Caco-2 (cell line): ENCODE measurements around the gene ZNF30. TPM values are rescaled to one million over a fixed set of nuclear protein-coding genes. Genes with fewer than 3 reads are reported as not detected.

Experiments used
- BruUV-seq: library from RNA; stranded (reverse); fragments of 400-500 nt; replicated peaks from 2 replicates; lab custom pipeline; 2021; lab: Mats Ljungman, UMichigan
- CTCF ChIA-PET: fragments of 300-600 bp; sonication (Branson Sonifier 250); formaldehyde crosslinking; loops from one replicate; lab custom pipeline; 2022; ENCODE audit warnings: antibody characterized with exemption; lab: Charles Lee
- POLR2A ChIA-PET: fragments of 300-600 bp; sonication (Branson Sonifier 250); formaldehyde crosslinking; loops from one replicate; lab custom pipeline; 2022; ENCODE audit warnings: antibody characterized with exemption; lab: Charles Lee
- DNase-seq, 2 experiments: peaks; one replicate each; pipeline versions ENCODE4 v3.0.0 to v3.0.0-alpha.2; 2020 to 2022
- H3K27me3 ChIP-seq: replicated peaks from 2 replicates; pipeline ENCODE4 v1.6.0; 2011; ENCODE audit warnings: low read length; ENCODE audit not compliant: control insufficient read depth, insufficient read depth
- H3K36me3 ChIP-seq: 2 replicates; pipeline ENCODE4 v1.5.1; 2011; ENCODE audit warnings: low read length; ENCODE audit not compliant: control insufficient read depth, insufficient read depth
- H3K4me1 ChIP-seq: fragments of 250-450 bp; sonication (Bioruptor Pico); 2 replicates; pipeline ENCODE4 v1.5.1; 2020; ENCODE audit warnings: mild to moderate bottlenecking
- H3K4me3 ChIP-seq: 2 replicates; pipeline ENCODE4 v1.5.1; 2011; ENCODE audit warnings: low read depth, mild to moderate bottlenecking, control low read depth, low read length
- H3K9me3 ChIP-seq: fragments of 250-450 bp; sonication (Bioruptor Pico); 2 replicates; pipeline ENCODE4 v1.5.1; 2020; ENCODE audit warnings: mild to moderate bottlenecking, moderate library complexity
- H3K27ac Mint-ChIP-seq: one replicate; pipeline ENCODE4 v1.8.0; 2022; ENCODE audit warnings: mixed read lengths; ENCODE audit not compliant: unreplicated experiment
- H3K27me3 Mint-ChIP-seq: one replicate; pipeline ENCODE4 v1.8.0; 2022; ENCODE audit warnings: mixed read lengths; ENCODE audit not compliant: insufficient read depth, unreplicated experiment
- H3K36me3 Mint-ChIP-seq: one replicate; pipeline ENCODE4 v1.8.0; 2022; ENCODE audit warnings: mild to moderate bottlenecking, mixed read lengths; ENCODE audit not compliant: insufficient read depth, unreplicated experiment
- H3K4me1 Mint-ChIP-seq: one replicate; pipeline ENCODE4 v1.8.0; 2022; ENCODE audit warnings: low read depth, mixed read lengths; ENCODE audit not compliant: unreplicated experiment
- H3K4me3 Mint-ChIP-seq: one replicate; pipeline ENCODE4 v1.8.0; 2022; ENCODE audit warnings: mild to moderate bottlenecking, moderate library complexity, mixed read lengths; ENCODE audit not compliant: unreplicated experiment
- H3K9me3 Mint-ChIP-seq: one replicate; pipeline ENCODE4 v1.8.0; 2022; ENCODE audit warnings: mixed read lengths; ENCODE audit not compliant: unreplicated experiment
- intact Hi-C: fragments of 100-400 bp; cut with micrococcal nuclease; formaldehyde crosslinking; loops from one replicate; pipeline ENCODE4 v1.10.0; 2022; ENCODE audit not compliant: unreplicated experiment
- total RNA-seq: library from RNA; stranded (reverse); gene quantifications from 2 replicates; pipeline ENCODE4 v1.2.3, GENCODE V29; 2022
- TF ChIP-seq, protein P1 (sequence below), 2 experiments: fragments of 200-600 bp in 1 of 2; IDR thresholded peaks; 1 replicate in 1 of 2; 2 replicates in 1 of 2; pipeline versions ENCODE4 v1.5.1 to v1.8.0; 2011 to 2022; ENCODE audit warnings: antibody characterized with exemption in 1 of 2, control low read depth in 1 of 2, inconsistent platforms in 1 of 2, low read depth in 1 of 2, low read length in 1 of 2, mild to moderate bottlenecking in 1 of 2, moderate library complexity in 1 of 2; ENCODE audit not compliant: insufficient read depth in 1 of 2, severe bottlenecking in 1 of 2, unreplicated experiment in 1 of 2

ZNF30 gene
- total RNA-seq, 1 experiment from 2014 or later, result 5.6 TPM

DNA sequence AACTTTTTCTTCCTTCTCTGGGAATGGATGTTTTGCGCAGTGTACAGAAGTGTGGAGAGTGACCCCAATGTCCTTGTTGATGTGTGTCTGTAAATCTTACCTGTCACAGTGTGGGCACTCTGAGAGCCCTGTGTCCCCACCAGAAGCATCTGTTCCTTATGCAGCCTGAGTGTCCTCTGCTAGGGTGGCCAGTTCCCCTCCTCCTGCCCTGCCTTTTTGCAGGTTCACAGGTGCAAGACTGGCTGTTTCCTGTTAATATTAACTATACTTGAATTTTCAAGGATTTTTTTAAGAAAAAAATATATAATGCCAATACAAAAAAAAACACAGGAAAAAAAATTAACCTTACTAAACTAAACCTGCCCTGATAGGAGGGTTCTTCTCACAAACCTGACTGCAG lies 61.4 kb downstream of the ZNF30 start:
- CTCF ChIA-PET, result no interaction called here
- H3K36me3 ChIP-seq, result no peaks in the 10 kb centered on the region
- no peak overlapping the region for H3K4me3 Mint-ChIP-seq
- BruUV-seq, result no TSS peak
- TF ChIP-seq, protein P1, sequence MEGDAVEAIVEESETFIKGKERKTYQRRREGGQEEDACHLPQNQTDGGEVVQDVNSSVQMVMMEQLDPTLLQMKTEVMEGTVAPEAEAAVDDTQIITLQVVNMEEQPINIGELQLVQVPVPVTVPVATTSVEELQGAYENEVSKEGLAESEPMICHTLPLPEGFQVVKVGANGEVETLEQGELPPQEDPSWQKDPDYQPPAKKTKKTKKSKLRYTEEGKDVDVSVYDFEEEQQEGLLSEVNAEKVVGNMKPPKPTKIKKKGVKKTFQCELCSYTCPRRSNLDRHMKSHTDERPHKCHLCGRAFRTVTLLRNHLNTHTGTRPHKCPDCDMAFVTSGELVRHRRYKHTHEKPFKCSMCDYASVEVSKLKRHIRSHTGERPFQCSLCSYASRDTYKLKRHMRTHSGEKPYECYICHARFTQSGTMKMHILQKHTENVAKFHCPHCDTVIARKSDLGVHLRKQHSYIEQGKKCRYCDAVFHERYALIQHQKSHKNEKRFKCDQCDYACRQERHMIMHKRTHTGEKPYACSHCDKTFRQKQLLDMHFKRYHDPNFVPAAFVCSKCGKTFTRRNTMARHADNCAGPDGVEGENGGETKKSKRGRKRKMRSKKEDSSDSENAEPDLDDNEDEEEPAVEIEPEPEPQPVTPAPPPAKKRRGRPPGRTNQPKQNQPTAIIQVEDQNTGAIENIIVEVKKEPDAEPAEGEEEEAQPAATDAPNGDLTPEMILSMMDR (IDR thresholded peaks at IDR 0.05; ENCODE audit: insufficient read depth in 1 of 2, low read depth in 1 of 2, low read length in 1 of 2, severe bottlenecking in 1 of 2, unreplicated experiment in 1 of 2), result no peak
- no peak overlapping the region for H3K4me3 ChIP-seq
- H3K36me3 Mint-ChIP-seq, result no peaks in the 10 kb centered on the region
- no peaks in the 10 kb centered on the region for H3K27me3 ChIP-seq
- peaks cover 6% of the 10 kb centered on the region; the same call in 1 of the 2 replicates for H3K9me3 ChIP-seq
- POLR2A ChIA-PET, result no interaction called here
- no peaks in the 10 kb centered on the region for H3K4me1 Mint-ChIP-seq
- H3K9me3 Mint-ChIP-seq, result peaks cover 19% of the 10 kb centered on the region
- H3K27me3 Mint-ChIP-seq, result no peaks in the 10 kb centered on the region
- H3K4me1 ChIP-seq, result no peaks in the 10 kb centered on the region
- H3K27ac Mint-ChIP-seq, result no peak overlapping the region
- intact Hi-C loops, result no loop called here
- no peak for DNase-seq

DNA sequence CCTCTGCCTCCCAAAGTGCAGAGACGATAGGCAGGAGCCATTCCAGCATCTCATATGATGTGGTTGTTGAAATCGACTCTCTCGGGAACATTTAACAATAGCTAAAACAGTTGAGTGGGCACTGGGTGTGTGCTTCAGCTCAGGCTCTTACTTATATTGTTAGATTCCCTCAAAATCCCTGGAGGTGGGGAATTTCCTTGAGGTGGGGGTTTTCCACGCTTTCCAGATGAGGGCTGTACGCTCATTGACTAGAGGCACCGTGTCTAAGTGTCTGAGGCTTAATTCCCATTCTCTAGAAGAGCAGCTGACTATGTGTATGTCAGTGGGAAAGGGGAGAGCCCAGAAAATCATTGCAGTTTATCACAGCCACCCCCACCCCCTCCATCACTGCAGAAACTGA lies 62.6 kb downstream of the ZNF30 start:
- CTCF ChIA-PET, result no interaction called here

DNA sequence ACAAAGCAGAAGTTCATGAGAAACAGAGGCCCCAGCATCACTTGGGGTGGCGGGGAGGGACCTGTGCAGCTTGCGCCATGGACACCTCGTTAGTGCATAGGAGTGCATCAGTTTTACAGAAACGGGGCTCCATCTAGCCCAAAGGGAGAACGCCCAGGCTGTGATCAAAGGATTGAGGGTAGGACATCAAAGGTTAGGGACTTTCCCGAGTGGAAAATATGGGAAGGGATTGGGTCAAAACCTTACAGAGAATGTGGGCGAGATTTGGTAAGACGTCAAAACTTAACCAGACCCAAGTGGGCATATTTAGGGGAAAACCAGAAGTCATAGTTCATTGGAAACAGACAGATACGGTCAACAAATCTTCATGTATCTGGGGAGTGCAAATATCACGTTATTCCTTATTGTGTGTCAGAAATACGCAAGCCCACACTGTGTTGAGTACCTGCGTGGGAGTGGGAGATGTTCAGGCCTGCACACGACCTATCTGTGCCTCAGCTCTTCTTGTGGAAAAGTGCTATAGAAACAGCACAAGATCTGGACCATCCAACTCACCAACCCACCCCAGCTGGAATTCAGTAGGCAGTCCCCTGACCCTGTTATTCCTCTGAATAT lies 64.0 kb downstream of the ZNF30 start:
- POLR2A ChIA-PET, result no interaction called here
- no peaks in the 10 kb centered on the region for H3K27me3 Mint-ChIP-seq
- H3K4me3 Mint-ChIP-seq, result no peak overlapping the region
- H3K9me3 Mint-ChIP-seq, result no peaks in the 10 kb centered on the region
- Histone ChIP-seq H3K9me3 (no peaks in the 10 kb centered on the region), H3K4me1 (peaks cover 16% of the 10 kb centered on the region), H3K36me3 (no peaks in the 10 kb centered on the region), H3K4me3 (no peak overlapping the region), H3K27me3 (no peaks in the 10 kb centered on the region)
- peaks cover 10% of the 10 kb centered on the region for H3K4me1 Mint-ChIP-seq
- H3K27ac Mint-ChIP-seq, result no peak overlapping the region
- DNase-seq, result no peak
- intact Hi-C loops, result no loop called here
- TF ChIP-seq, protein P1 (IDR thresholded peaks at IDR 0.05; ENCODE audit: insufficient read depth in 1 of 2, low read depth in 1 of 2, low read length in 1 of 2, severe bottlenecking in 1 of 2, unreplicated experiment in 1 of 2), result no peak
- BruUV-seq, result no TSS peak
- CTCF ChIA-PET, result interaction anchor here (0.6 kb wide), 1 partner anchor 54 kb away, joined by 3 read pairs; no protein-coding TSS in a partner anchor
- H3K36me3 Mint-ChIP-seq, result no peaks in the 10 kb centered on the region

More for the DNA sequence above, 62.6 kb downstream of the ZNF30 start:
- DNase-seq, result no peak
- Histone ChIP-seq H3K9me3 (peaks cover 3% of the 10 kb centered on the region; the same call in 1 of the 2 replicates), H3K4me1 (peaks cover 3% of the 10 kb centered on the region), H3K4me3 (no peak overlapping the region), H3K27me3 (no peaks in the 10 kb centered on the region), H3K36me3 (no peaks in the 10 kb centered on the region)
- no peaks in the 10 kb centered on the region for H3K36me3 Mint-ChIP-seq
- no peaks in the 10 kb centered on the region for H3K27me3 Mint-ChIP-seq
- H3K4me3 Mint-ChIP-seq, result no peak overlapping the region
- intact Hi-C loops, result no loop called here
- H3K4me1 Mint-ChIP-seq, result peaks cover 7% of the 10 kb centered on the region
- TF ChIP-seq, protein P1 (IDR thresholded peaks at IDR 0.05; ENCODE audit: insufficient read depth in 1 of 2, low read depth in 1 of 2, low read length in 1 of 2, severe bottlenecking in 1 of 2, unreplicated experiment in 1 of 2), result no peak
- H3K9me3 Mint-ChIP-seq, result peaks cover 13% of the 10 kb centered on the region
- POLR2A ChIA-PET, result no interaction called here
- BruUV-seq, result no TSS peak
- H3K27ac Mint-ChIP-seq, result no peak overlapping the region
